HEK293 (cell line): Measurements from ENCODE around the gene MASP1.

Source experiments
- CTCF ChIA-PET: fragments of 350-600 bp; formaldehyde crosslinking; extraction: SDS; loops from one replicate; lab custom pipeline; 2021; ENCODE audit warnings: antibody characterized with exemption; lab: Yijun Ruan, JAX
- POLR2A ChIA-PET: fragments of 300-600 bp; formaldehyde crosslinking; extraction: SDS; loops from one replicate; lab custom pipeline; 2020; ENCODE audit warnings: antibody characterized with exemption, inconsistent platforms; lab: Yijun Ruan, JAX
- H3K27ac ChIP-seq: fragments of 200-500 bp; sonication (Bioruptor generic); 2 replicates; pipeline ENCODE4 v1.5.1; 2014; ENCODE audit warnings: low read depth, low read length, control low read depth, inconsistent platforms; ENCODE audit errors: extremely low read depth
- H3K36me3 ChIP-seq, 2 experiments: fragments of 200-500 bp in 1 of 2; sonication (Bioruptor generic) in 1 of 2; 1 replicate in 1 of 2; 2 replicates in 1 of 2; pipeline ENCODE4 v1.5.1; 2014 to 2017; ENCODE audit warnings: inconsistent platforms in 2 of 2, low read length in 2 of 2; ENCODE audit not compliant: control insufficient read depth in 2 of 2, insufficient read depth in 1 of 2
- H3K4me1 ChIP-seq: fragments of 200-500 bp; sonication (Bioruptor generic); 2 replicates; pipeline ENCODE4 v1.5.1; 2014; ENCODE audit warnings: mild to moderate bottlenecking, low read length, inconsistent platforms; ENCODE audit not compliant: control insufficient read depth, insufficient read depth
- H3K4me3 ChIP-seq: 2 replicates; pipeline ENCODE4 v1.5.1; 2011; ENCODE audit warnings: low read depth, mild to moderate bottlenecking, control low read depth, low read length, moderate library complexity
- H3K9me3 ChIP-seq: fragments of 200-500 bp; sonication (Bioruptor generic); 2 replicates; pipeline ENCODE4 v1.5.1; 2014; ENCODE audit warnings: low read depth, low read length, inconsistent platforms; ENCODE audit not compliant: control insufficient read depth, insufficient read depth
- OVOL3 ChIP-seq: fragments of 450-650 bp; formaldehyde crosslinking; IDR thresholded peaks from 2 replicates; pipeline ENCODE4 v1.5.1; 2016; ENCODE audit warnings: missing biosample characterization, missing genetic modification characterization
- PRDM10 ChIP-seq: fragments of 450-650 bp; formaldehyde crosslinking; IDR thresholded peaks from 2 replicates; pipeline ENCODE4 v1.5.1; 2016; ENCODE audit warnings: missing biosample characterization, missing genetic modification characterization
- ZBTB11 ChIP-seq: fragments of 450-650 bp; formaldehyde crosslinking; conservative IDR thresholded peaks from 2 replicates; pipeline ENCODE4 v1.5.1; 2016; ENCODE audit warnings: low read depth, missing biosample characterization, missing genetic modification characterization
- ZNF202 ChIP-seq: fragments of 450-650 bp; formaldehyde crosslinking; IDR thresholded peaks from 2 replicates; pipeline ENCODE4 v1.5.1; 2016; ENCODE audit warnings: missing biosample characterization, missing genetic modification characterization, borderline replicate concordance
- ZNF433 ChIP-seq: fragments of 450-650 bp; formaldehyde crosslinking; IDR thresholded peaks from 2 replicates; pipeline ENCODE4 v1.5.1; 2016; ENCODE audit warnings: missing biosample characterization, missing genetic modification characterization, low read depth
- ZNF501 ChIP-seq: fragments of 450-650 bp; formaldehyde crosslinking; IDR thresholded peaks from 2 replicates; pipeline ENCODE4 v1.5.1; 2016; ENCODE audit warnings: missing biosample characterization, missing genetic modification characterization
- ZNF664 ChIP-seq: fragments of 450-650 bp; formaldehyde crosslinking; IDR thresholded peaks from 2 replicates; pipeline ENCODE4 v1.5.1; 2016; ENCODE audit warnings: missing biosample characterization, missing genetic modification characterization
- ZNF837 ChIP-seq: fragments of 450-650 bp; formaldehyde crosslinking; IDR thresholded peaks from 2 replicates; pipeline ENCODE4 v1.5.1; 2016; ENCODE audit warnings: missing biosample characterization, missing genetic modification characterization
- TF ChIP-seq, protein P1 (sequence below): fragments of 450-650 bp; formaldehyde crosslinking; IDR thresholded peaks from 2 replicates; pipeline ENCODE4 v1.5.1; 2016; ENCODE audit warnings: missing biosample characterization, missing genetic modification characterization
- TF ChIP-seq, protein P2 (sequence below): fragments of 450-650 bp; formaldehyde crosslinking; IDR thresholded peaks from 2 replicates; pipeline ENCODE4 v1.5.1; 2016; ENCODE audit warnings: missing biosample characterization, missing genetic modification characterization

Gene MASP1

GRCh38 chr3:187227658-187228258 lies 63.8 kb downstream of the MASP1 start:
- Histone ChIP-seq H3K4me1 (no peaks in the 10 kb centered on the region), H3K36me3 (no peaks in the 10 kb centered on the region), H3K4me3 (no peak overlapping the region), H3K9me3 (no peaks in the 10 kb centered on the region), H3K27ac (no peak overlapping the region)
- CTCF ChIA-PET, result interaction anchor here (1.1 kb wide), 1 partner anchor 486 kb away, joined by 3 read pairs; no protein-coding TSS in a partner anchor
- TF ChIP-seq, protein P1, sequence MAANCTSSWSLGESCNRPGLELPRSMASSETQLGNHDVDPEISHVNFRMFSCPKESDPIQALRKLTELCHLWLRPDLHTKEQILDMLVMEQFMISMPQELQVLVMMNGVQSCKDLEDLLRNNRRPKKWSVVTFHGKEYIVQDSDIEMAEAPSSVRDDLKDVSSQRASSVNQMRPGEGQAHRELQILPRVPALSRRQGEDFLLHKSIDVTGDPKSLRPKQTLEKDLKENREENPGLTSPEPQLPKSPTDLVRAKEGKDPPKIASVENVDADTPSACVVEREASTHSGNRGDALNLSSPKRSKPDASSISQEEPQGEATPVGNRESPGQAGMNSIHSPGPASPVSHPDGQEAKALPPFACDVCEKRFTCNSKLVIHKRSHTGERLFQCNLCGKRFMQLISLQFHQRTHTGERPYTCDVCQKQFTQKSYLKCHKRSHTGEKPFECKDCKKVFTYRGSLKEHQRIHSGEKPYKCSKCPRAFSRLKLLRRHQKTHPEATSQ, result no peak
- POLR2A ChIA-PET, result no interaction called here

GRCh38 chr3:187223799-187224198 lies 67.7 kb downstream of the MASP1 start:
- TF ChIP-seq ZNF837 (no peak), ZNF664 (tag by site-specific recombination) (no peak), PRDM10 (tag by site-specific recombination) (no peak), ZBTB11 (tag by site-specific recombination) (no peak), ZNF433 (tag by site-specific recombination) (no peak), ZNF501 (no peak)
- TF ChIP-seq, protein P2, sequence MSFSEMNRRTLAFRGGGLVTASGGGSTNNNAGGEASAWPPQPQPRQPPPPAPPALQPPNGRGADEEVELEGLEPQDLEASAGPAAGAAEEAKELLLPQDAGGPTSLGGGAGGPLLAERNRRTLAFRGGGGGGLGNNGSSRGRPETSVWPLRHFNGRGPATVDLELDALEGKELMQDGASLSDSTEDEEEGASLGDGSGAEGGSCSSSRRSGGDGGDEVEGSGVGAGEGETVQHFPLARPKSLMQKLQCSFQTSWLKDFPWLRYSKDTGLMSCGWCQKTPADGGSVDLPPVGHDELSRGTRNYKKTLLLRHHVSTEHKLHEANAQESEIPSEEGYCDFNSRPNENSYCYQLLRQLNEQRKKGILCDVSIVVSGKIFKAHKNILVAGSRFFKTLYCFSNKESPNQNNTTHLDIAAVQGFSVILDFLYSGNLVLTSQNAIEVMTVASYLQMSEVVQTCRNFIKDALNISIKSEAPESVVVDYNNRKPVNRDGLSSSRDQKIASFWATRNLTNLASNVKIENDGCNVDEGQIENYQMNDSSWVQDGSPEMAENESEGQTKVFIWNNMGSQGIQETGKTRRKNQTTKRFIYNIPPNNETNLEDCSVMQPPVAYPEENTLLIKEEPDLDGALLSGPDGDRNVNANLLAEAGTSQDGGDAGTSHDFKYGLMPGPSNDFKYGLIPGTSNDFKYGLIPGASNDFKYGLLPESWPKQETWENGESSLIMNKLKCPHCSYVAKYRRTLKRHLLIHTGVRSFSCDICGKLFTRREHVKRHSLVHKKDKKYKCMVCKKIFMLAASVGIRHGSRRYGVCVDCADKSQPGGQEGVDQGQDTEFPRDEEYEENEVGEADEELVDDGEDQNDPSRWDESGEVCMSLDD, result no peak
- POLR2A ChIA-PET, result no interaction called here

GRCh38 chr3:187222801-187223200 lies 68.7 kb downstream of the MASP1 start:
- H3K27ac ChIP-seq, result no peak overlapping the region
- ChIA-PET POLR2A (no interaction called here), CTCF (interaction anchor here (0.6 to 4.1 kb wide), 4 partner anchors 58 to 492 kb away, joined by 3 to 31 read pairs (median 7); no protein-coding TSS in a partner anchor)
- no peaks in the 10 kb centered on the region for H3K9me3 ChIP-seq
- TF ChIP-seq ZNF202 (tag by site-specific recombination), result no peak
- no peak for TF ChIP-seq OVOL3
- H3K4me3 ChIP-seq, result no peak overlapping the region
- H3K36me3 ChIP-seq, result no peaks in the 10 kb centered on the region
- H3K4me1 ChIP-seq, result no peaks in the 10 kb centered on the region

More at GRCh38 chr3:187223799-187224198, 67.7 kb downstream of the MASP1 start:
- no peaks in the 10 kb centered on the region for H3K36me3 ChIP-seq
- no peak overlapping the region for H3K27ac ChIP-seq
- no peak overlapping the region for H3K4me3 ChIP-seq
- H3K9me3 ChIP-seq, result no peaks in the 10 kb centered on the region
- H3K4me1 ChIP-seq, result no peaks in the 10 kb centered on the region
- CTCF ChIA-PET, result interaction anchor here (0.7 to 4.1 kb wide), 3 partner anchors 94 to 1552 kb away, joined by 3 to 31 read pairs (median 9); no protein-coding TSS in a partner anchor
